A549 (cell line): ENCODE data around the gene TMEM174. TPM values are rescaled to one million over a fixed set of nuclear protein-coding genes. Genes with fewer than 3 reads are reported as not detected.
"Not testable (repeated sequence)": the region's sequence is repeated elsewhere in the genome, so short reads cannot be mapped to it uniquely, and the experiment has no call there.

Experiments used
- ATAC-seq, 2 experiments: fragments of 200-7000 bp in 1 of 2; fragments of >200 bp in 1 of 2; cut with Nextera tagmentation in 1 of 2; cut with Tn5 transposase in 1 of 2; 3 replicates each; pipeline versions ENCODE4 v1.8.0 to v1.9.1; 2018 to 2020; ENCODE audit warnings: mild to moderate bottlenecking in 1 of 2, moderate library complexity in 1 of 2
- CTCF ChIA-PET: fragments of 300-600 bp; sonication (Branson Sonifier 250); formaldehyde crosslinking; extraction: SDS; loops from one replicate; lab custom pipeline; 2021; ENCODE audit warnings: antibody characterized with exemption, inconsistent platforms; lab: Yijun Ruan, JAX
- POLR2A ChIA-PET: fragments of 350-600 bp; formaldehyde crosslinking; extraction: SDS; loops from one replicate; lab custom pipeline; 2021; ENCODE audit warnings: antibody characterized with exemption, inconsistent platforms; lab: Yijun Ruan, JAX
- DNase-seq, 2 experiments: peaks; one replicate each; pipeline versions ENCODE4 v3.0.0 to v3.0.0-alpha.2; 2011 to 2016; ENCODE audit warnings: low read depth in 1 of 2, low spot score in 1 of 2
- FAIRE-seq: peaks from 2 replicates; lab custom pipeline; 2011; peaks lifted over from hg19 to GRCh38; lab: Jason Lieb, UNC
- H3K27ac ChIP-seq, 2 experiments: fragments of >200 bp; sonication (Bioruptor Twin); formaldehyde crosslinking; 3 replicates each; pipeline ENCODE4 v1.5.1; 2016 to 2017
- H3K4me1 ChIP-seq: fragments of >200 bp; sonication (Bioruptor Twin); formaldehyde crosslinking; 3 replicates; pipeline ENCODE4 v1.6.1; 2016
- H3K4me2 ChIP-seq: fragments of >200 bp; sonication (Bioruptor Twin); formaldehyde crosslinking; 3 replicates; pipeline ENCODE4 v1.6.1; 2016
- H3K4me3 ChIP-seq: fragments of >200 bp; sonication (Bioruptor Twin); formaldehyde crosslinking; 3 replicates; pipeline ENCODE4 v1.5.1; 2016
- H3K9me3 ChIP-seq: fragments of >200 bp; sonication (Bioruptor Twin); formaldehyde crosslinking; 3 replicates; pipeline ENCODE4 v1.6.1; 2016
- BHLHE40 ChIP-seq: IDR thresholded peaks from 2 replicates; pipeline ENCODE4 v1.6.1; 2012; ENCODE audit warnings: low read depth, low read length, inconsistent platforms
- CHD2 ChIP-seq: fragments of 150-350 bp; IDR thresholded peaks from 2 replicates; pipeline ENCODE4 v1.6.1; 2014; ENCODE audit warnings: low read length; ENCODE audit not compliant: partially characterized antibody
- E2F6 ChIP-seq: IDR thresholded peaks from 2 replicates; pipeline ENCODE4 v1.6.1; 2012; ENCODE audit warnings: low read depth, borderline replicate concordance
- EHMT2 ChIP-seq: fragments of 200-600 bp; sonication (generic); IDR thresholded peaks from 2 replicates; pipeline ENCODE4 v1.6.1; 2016; ENCODE audit warnings: antibody characterized with exemption, low read depth, mild to moderate bottlenecking, moderate library complexity
- ESRRA ChIP-seq: fragments of 150-350 bp; IDR thresholded peaks from 2 replicates; pipeline ENCODE4 v1.6.1; 2014; ENCODE audit warnings: mild to moderate bottlenecking, low read length, borderline replicate concordance
- FOSB ChIP-seq: fragments of 250-450 bp; sonication (Bioruptor Pico); IDR thresholded peaks from 2 replicates; pipeline ENCODE4 v1.5.0; 2020; ENCODE audit warnings: mild to moderate bottlenecking, moderate library complexity
- HDAC2 ChIP-seq: fragments of 200-600 bp; sonication (generic); IDR thresholded peaks from 2 replicates; pipeline ENCODE4 v1.6.1; 2016
- HOXB13 ChIP-seq: fragments of 250-450 bp; sonication (Bioruptor Pico); IDR thresholded peaks from 2 replicates; pipeline ENCODE4 v1.5.0; 2020; ENCODE audit warnings: low read depth, mild to moderate bottlenecking, moderate library complexity
- JUN ChIP-seq, 2 experiments: fragments of >200 bp; sonication (Bioruptor Twin); formaldehyde crosslinking; IDR thresholded peaks; 2 replicates in 1 of 2; 3 replicates in 1 of 2; pipeline ENCODE4 v1.6.1; 2016 to 2017
- PBX3 ChIP-seq: IDR thresholded peaks from 2 replicates; pipeline ENCODE4 v1.6.1; 2012
- POLR2A ChIP-seq: IDR thresholded peaks from 2 replicates; pipeline ENCODE4 v1.6.1; 2012; ENCODE audit warnings: mild to moderate bottlenecking, low read length
- RAD21 ChIP-seq, 2 experiments: fragments of >200 bp in 1 of 2; sonication (Bioruptor Twin) in 1 of 2; formaldehyde crosslinking in 1 of 2; IDR thresholded peaks in 1 of 2; conservative IDR thresholded peaks in 1 of 2; 2 replicates in 1 of 2; 3 replicates in 1 of 2; pipeline ENCODE4 v1.6.1; 2012 to 2018; ENCODE audit warnings: inconsistent platforms in 1 of 2
- SMC3 ChIP-seq: fragments of >200 bp; sonication (Bioruptor Twin); formaldehyde crosslinking; IDR thresholded peaks from 3 replicates; pipeline ENCODE4 v1.6.1; 2018; ENCODE audit warnings: inconsistent platforms
- TP53 ChIP-seq: fragments of 250-450 bp; sonication (Bioruptor Pico); IDR thresholded peaks from 2 replicates; pipeline ENCODE4 v1.5.0; 2021; ENCODE audit warnings: mild to moderate bottlenecking, moderate library complexity
- WGBS: methylation state at CpG from one replicate; pipeline ENCODE4 v1.1.6; 2017; ENCODE audit errors: missing lambda C conversion rate; 5-methylcytosine and 5-hydroxymethylcytosine counted together
- polyA plus RNA-seq, 4 experiments: library from polyadenylated mRNA; depleted of rRNA in 3 of 4; stranded (reverse); fragments of >200 nt; fragmentation: RNase III in 1 of 4; extraction: RNeasy Plus Mini Kit Qiagen cat#74134 plus additional on column Dnase treatment in 1 of 4; gene quantifications; 2 replicates in 3 of 4; 3 replicates in 1 of 4; pipeline ENCODE4 v1.2.3, GENCODE V29; 2011 to 2017
- TF ChIP-seq, protein P1 (sequence below): fragments of >200 bp; sonication (Bioruptor Twin); formaldehyde crosslinking; IDR thresholded peaks from 3 replicates; pipeline ENCODE4 v1.5.1; 2016
- TF ChIP-seq, protein P2 (sequence below): IDR thresholded peaks from 2 replicates; pipeline ENCODE4 v1.6.1; 2012

TMEM174 gene
- polyA plus RNA-seq, 2 of the 4 experiments (the other 2 are of a cell fraction), result not detected

GRCh38 chr5:73215891-73216610, 43.1 kb downstream of the TMEM174 start (continued):
- no peak for TF ChIP-seq EHMT2
- no peak for TF ChIP-seq BHLHE40
- 0 out of 2 replicates have a peak, but pooled peaks have one; percentile 56 for TF ChIP-seq HDAC2
- TF ChIP-seq E2F6, result peak; percentile 99
- peak; percentile 56 for TF ChIP-seq POLR2A
- peak in 1 of 2 experiments; percentile 78; a peak in 3 of 5 replicates for TF ChIP-seq JUN (IDR thresholded peaks at IDR 0.05)
- TF ChIP-seq HOXB13 (CRISPR knock-in tag), result peak; percentile 53; the same call in 1 of the 2 replicates
- TF ChIP-seq TP53 (CRISPR knock-in tag), result peak; percentile 67; the same call in 1 of the 2 replicates
- peak; percentile 53 for TF ChIP-seq CHD2
- peak; percentile 89 for TF ChIP-seq SMC3
- peak; percentile 60 to 79 for TF ChIP-seq RAD21 (conservative IDR thresholded peaks at IDR 0.05 in 1 of 2, IDR thresholded peaks at IDR 0.05 in 1 of 2)
- TF ChIP-seq ESRRA, result no peak

DNA sequence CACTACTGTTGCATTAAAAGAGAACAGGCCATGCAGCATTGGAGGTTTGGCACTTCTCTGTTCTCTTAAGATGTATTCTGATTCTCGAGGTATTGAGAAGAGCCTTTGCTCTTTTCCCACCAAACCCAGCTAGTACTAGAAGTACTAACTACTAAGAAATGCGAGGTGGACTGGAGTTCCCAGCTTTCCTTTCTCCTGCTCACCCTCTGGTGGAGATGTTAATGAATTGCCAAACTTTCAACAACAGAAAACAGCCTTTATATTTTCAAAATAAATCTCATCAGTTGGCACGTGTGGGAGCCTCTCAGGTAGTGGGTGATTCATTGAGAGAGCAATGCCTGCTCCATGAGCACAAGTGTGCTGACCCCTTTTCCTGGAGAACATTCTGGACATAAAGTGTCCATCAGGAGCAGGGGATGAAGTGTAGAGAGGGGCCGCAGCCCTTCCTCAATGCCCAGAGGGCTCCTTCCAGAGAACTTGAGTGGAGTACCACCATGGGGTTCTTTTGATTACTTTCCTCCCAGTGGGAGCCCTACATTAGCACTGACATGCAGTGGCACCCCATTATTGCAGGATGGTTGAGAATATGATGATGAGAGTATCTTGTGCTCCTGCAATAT, 45.7 kb downstream of the TMEM174 start:
- ATAC-seq (no peak), DNase-seq (peak; percentile 44 to 58), FAIRE-seq (peak; percentile 36)
- H3K4me3 ChIP-seq, result no peak overlapping the region
- ChIA-PET POLR2A (interaction anchor here (1.5 kb wide), 1 partner anchor 230 kb away, joined by 5 read pairs; the partner anchor contains the start of gene FOXD1), CTCF (interaction anchor here (0.6 to 8.9 kb wide), 25 partner anchors 11 to 863 kb away, joined by 3 to 155 read pairs (median 4); partner anchors contain the start of gene FOXD1)
- H3K9me3 ChIP-seq, result no peaks in the 10 kb centered on the region
- H3K27ac ChIP-seq, result no peak overlapping the region
- H3K4me1 ChIP-seq, result peaks cover 11% of the 10 kb centered on the region; the same call in 2 of the 3 replicates
- H3K4me2 ChIP-seq, result no peak overlapping the region
- TF ChIP-seq SMC3, result peak; percentile 59
- TF ChIP-seq PBX3, result no peak
- TF ChIP-seq, protein P1, sequence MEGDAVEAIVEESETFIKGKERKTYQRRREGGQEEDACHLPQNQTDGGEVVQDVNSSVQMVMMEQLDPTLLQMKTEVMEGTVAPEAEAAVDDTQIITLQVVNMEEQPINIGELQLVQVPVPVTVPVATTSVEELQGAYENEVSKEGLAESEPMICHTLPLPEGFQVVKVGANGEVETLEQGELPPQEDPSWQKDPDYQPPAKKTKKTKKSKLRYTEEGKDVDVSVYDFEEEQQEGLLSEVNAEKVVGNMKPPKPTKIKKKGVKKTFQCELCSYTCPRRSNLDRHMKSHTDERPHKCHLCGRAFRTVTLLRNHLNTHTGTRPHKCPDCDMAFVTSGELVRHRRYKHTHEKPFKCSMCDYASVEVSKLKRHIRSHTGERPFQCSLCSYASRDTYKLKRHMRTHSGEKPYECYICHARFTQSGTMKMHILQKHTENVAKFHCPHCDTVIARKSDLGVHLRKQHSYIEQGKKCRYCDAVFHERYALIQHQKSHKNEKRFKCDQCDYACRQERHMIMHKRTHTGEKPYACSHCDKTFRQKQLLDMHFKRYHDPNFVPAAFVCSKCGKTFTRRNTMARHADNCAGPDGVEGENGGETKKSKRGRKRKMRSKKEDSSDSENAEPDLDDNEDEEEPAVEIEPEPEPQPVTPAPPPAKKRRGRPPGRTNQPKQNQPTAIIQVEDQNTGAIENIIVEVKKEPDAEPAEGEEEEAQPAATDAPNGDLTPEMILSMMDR, result peak; percentile 47
- TF ChIP-seq FOSB (CRISPR knock-in tag), result no peak
- TF ChIP-seq RAD21 (conservative IDR thresholded peaks at IDR 0.05 in 1 of 2, IDR thresholded peaks at IDR 0.05 in 1 of 2), result peak; percentile 51 to 61; a peak in 4 of 5 replicates
- TF ChIP-seq, protein P2, sequence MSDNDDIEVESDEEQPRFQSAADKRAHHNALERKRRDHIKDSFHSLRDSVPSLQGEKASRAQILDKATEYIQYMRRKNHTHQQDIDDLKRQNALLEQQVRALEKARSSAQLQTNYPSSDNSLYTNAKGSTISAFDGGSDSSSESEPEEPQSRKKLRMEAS, result 0 out of 2 replicates have a peak, but pooled peaks have one; percentile 28
- WGBS, result 28% methylated on average over 4 of the region's 4 CpGs

DNA sequence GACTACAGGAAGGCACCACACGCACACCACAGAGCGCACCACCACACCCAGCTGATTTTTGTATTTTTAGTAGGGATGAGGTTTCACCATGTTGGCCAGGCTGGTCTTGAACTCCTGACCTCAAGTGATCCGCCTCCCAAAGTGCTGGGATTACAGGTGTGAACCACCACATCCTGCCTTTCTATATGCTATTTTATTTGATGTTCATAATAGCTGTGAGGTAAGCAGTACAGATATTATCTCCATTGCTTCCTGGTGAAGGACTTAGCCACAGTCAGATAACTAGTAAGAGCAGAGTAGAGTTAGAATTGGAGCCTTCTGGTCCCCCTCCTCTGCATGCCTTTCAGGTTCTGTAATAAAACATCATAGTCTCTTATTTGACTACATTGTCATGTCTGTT, 46.3 kb downstream of the TMEM174 start:
- H3K4me1 ChIP-seq, H3K4me3 ChIP-seq, POLR2A ChIA-PET, H3K4me2 ChIP-seq, H3K9me3 ChIP-seq, DNase-seq, FAIRE-seq, ATAC-seq, H3K27ac ChIP-seq: not testable (repeated sequence)
- WGBS, result 82% methylated on average over 3 of the region's 3 CpGs
- CTCF ChIA-PET, result interaction anchor here (1.6 to 8.9 kb wide), 5 partner anchors 23 to 236 kb away, joined by 5 to 155 read pairs (median 7); partner anchors contain the start of gene FOXD1
